Upper lobe of left lung (tissue), 6 donors: ENCODE data around the gene VGLL1. TPM values are rescaled to one million over a fixed set of nuclear protein-coding genes. Genes with fewer than 3 reads are reported as not detected.

ENCODE experiments used
- ATAC-seq, 2 donors: fragments of 200-7000 bp; cut with Tn5 transposase; one replicate each; pipeline ENCODE4 v1.9.1; 2022; ENCODE audit warnings: mild to moderate bottlenecking in 2 of 2, moderate library complexity in 2 of 2; ENCODE audit not compliant: low FRiP score in 2 of 2
- DNase-seq, 2 donors: peaks; one replicate each; pipeline ENCODE4 v3.0.0-alpha.2; 2019 to 2020
- H3K27ac ChIP-seq, 4 donors: fragments of 200-600 bp; sonication (generic); one replicate each; pipeline ENCODE4 v1.5.1; 2016 to 2019
- H3K27me3 ChIP-seq, 4 donors: fragments of 200-600 bp; sonication (generic); one replicate each; pipeline ENCODE4 v1.5.1; 2017 to 2019
- H3K36me3 ChIP-seq, 4 donors: fragments of 200-600 bp; sonication (generic); one replicate each; pipeline ENCODE4 v1.5.1; 2016 to 2019
- H3K4me1 ChIP-seq, 4 donors: fragments of 200-600 bp; sonication (generic); one replicate each; pipeline ENCODE4 v1.5.1; 2018 to 2019
- H3K4me3 ChIP-seq, 4 donors: fragments of 200-600 bp; sonication (generic); one replicate each; pipeline ENCODE4 v1.5.1; 2017 to 2019; ENCODE audit warnings: mild to moderate bottlenecking in 2 of 4, moderate library complexity in 1 of 4
- H3K9me3 ChIP-seq, 4 donors: fragments of 200-600 bp; sonication (generic); one replicate each; pipeline ENCODE4 v1.5.1; 2018 to 2019
- EP300 ChIP-seq, 4 donors: sonication (generic); formaldehyde crosslinking; IDR thresholded peaks; one replicate each; pipeline ENCODE4 v1.5.1; 2017; ENCODE audit warnings: antibody characterized with exemption in 4 of 4, control low read depth in 2 of 4
- POLR2A ChIP-seq, 4 donors: fragments of 450-650 bp; IDR thresholded peaks; one replicate each; pipeline ENCODE4 v1.5.1; 2016 to 2017; ENCODE audit warnings: antibody characterized with exemption in 4 of 4, mild to moderate bottlenecking in 2 of 4
- POLR2AphosphoS5 ChIP-seq, 2 donors: sonication (generic); formaldehyde crosslinking; IDR thresholded peaks; one replicate each; pipeline ENCODE4 v1.5.1; 2017; ENCODE audit warnings: antibody characterized with exemption in 2 of 2
- WGBS, 2 donors: methylation state at CpG; one replicate each; pipeline ENCODE4 v1.1.5; 2017 to 2018; 5-methylcytosine and 5-hydroxymethylcytosine counted together
- total RNA-seq, 6 donors: library from RNA; depleted of rRNA in 4 of 6; stranded (reverse); fragments of >200 nt in 4 of 6; gene quantifications; one replicate each; pipeline versions ENCODE4 v1.1.0 to v1.2.1, GENCODE V29; 2016 to 2021
- TF ChIP-seq, protein P1 (sequence below), 6 experiments: fragments of 450-650 bp in 4 of 6; fragments of 200-600 bp in 2 of 6; sonication (generic) in 2 of 6; IDR thresholded peaks; one replicate each; pipeline ENCODE4 v1.5.1; 2016 to 2019; ENCODE audit warnings: antibody characterized with exemption in 6 of 6
- donor health status: DM: no; HTN: no; CAD: no; lungs with moderate emphysema.
- donor health status: DM: no; HTN: yes; CAD: no; lungs with severe emphysema.

Gene VGLL1
- total RNA-seq, 6 donors from 2014 or later, result 1.1 to 8.5 (median 1.9) TPM; not detected in 2

DNA sequence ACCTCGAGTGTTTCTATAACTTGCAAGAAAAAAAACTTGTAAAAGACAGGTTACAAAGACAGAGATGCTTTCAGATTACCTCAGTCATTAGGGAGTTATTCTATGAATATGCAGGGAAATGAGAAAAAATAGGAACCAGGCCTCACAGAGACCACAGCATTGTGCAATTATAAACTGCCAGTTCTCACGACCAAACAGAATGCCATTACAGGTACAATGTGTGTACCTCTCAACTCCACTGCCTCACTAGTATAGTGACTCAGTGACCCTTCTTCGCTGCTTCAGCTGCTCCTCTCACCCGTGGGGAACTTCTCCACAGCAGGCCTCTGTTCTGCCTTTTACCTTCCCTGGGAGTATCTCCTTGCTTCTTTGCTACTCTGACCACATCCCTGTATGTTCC lies 37.0 kb upstream of the VGLL1 start:
- Histone ChIP-seq H3K4me1 (peaks cover 0 to 18% (median 2%) of the 10 kb centered on the region in 4 donors), H3K27ac (no peak overlapping the region), H3K9me3 (no peaks in the 10 kb centered on the region), H3K36me3 (no peaks in the 10 kb centered on the region), H3K27me3 (no peaks in the 10 kb centered on the region), H3K4me3 (no peak overlapping the region)
- DNase-seq (no peak), ATAC-seq (no peak)
- TF ChIP-seq, protein P1, sequence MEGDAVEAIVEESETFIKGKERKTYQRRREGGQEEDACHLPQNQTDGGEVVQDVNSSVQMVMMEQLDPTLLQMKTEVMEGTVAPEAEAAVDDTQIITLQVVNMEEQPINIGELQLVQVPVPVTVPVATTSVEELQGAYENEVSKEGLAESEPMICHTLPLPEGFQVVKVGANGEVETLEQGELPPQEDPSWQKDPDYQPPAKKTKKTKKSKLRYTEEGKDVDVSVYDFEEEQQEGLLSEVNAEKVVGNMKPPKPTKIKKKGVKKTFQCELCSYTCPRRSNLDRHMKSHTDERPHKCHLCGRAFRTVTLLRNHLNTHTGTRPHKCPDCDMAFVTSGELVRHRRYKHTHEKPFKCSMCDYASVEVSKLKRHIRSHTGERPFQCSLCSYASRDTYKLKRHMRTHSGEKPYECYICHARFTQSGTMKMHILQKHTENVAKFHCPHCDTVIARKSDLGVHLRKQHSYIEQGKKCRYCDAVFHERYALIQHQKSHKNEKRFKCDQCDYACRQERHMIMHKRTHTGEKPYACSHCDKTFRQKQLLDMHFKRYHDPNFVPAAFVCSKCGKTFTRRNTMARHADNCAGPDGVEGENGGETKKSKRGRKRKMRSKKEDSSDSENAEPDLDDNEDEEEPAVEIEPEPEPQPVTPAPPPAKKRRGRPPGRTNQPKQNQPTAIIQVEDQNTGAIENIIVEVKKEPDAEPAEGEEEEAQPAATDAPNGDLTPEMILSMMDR (IDR thresholded peaks at IDR 0.05), result no peak
- TF ChIP-seq POLR2A (IDR thresholded peaks at IDR 0.05), result no peak
- no peak for TF ChIP-seq EP300 (IDR thresholded peaks at IDR 0.05)
- TF ChIP-seq POLR2AphosphoS5 (IDR thresholded peaks at IDR 0.05), result no peak
- WGBS, 2 donors, result 60 to 82% methylated on average over 4 of the region's 4 CpGs

DNA sequence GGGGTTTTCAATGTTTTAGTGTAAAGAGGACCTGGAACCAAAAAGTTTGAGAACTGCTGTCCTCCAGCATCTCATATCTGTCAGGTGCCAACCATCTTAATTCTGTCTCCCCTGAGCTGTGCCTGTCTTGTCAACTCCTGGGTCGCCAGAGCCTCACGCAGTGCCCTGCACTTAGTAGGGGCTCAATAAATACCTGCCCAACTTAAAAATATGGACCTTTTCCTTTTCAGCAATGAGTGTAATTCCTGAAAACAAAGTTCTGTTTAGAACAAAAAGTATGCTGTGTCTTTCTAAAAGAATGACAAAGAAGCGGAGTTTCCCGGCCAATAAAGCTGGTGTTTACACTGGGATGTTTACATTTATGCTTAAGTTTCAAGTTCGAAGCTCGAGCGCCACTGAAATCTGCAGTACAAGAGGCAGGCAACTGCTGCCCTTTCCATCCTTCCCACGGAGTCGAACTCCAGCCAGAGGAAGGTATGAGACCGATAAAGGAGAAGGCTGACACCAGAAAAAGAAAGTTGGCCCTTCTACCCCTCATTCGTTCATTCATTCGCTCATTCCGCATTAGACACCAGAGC lies 35.7 kb upstream of the VGLL1 start:
- WGBS, 2 donors, result 2 to 51% methylated on average over 13 of the region's 13 CpGs
- Histone ChIP-seq H3K9me3 (no peaks in the 10 kb centered on the region), H3K4me1 (peaks cover 0 to 18% (median 2%) of the 10 kb centered on the region in 4 donors), H3K27ac (peak overlapping the region; percentile 90 to 95 (median 94)), H3K27me3 (no peaks in the 10 kb centered on the region), H3K36me3 (peaks cover 0 to 4% (median 0%) of the 10 kb centered on the region in 4 donors), H3K4me3 (peak overlapping the region; percentile 5 to 80 (median 62))
- no peak for TF ChIP-seq POLR2AphosphoS5 (IDR thresholded peaks at IDR 0.05)
- peak in 1 of 4 donors; percentile 29 for TF ChIP-seq POLR2A (IDR thresholded peaks at IDR 0.05)
- DNase-seq (no peak), ATAC-seq (no peak)

DNA sequence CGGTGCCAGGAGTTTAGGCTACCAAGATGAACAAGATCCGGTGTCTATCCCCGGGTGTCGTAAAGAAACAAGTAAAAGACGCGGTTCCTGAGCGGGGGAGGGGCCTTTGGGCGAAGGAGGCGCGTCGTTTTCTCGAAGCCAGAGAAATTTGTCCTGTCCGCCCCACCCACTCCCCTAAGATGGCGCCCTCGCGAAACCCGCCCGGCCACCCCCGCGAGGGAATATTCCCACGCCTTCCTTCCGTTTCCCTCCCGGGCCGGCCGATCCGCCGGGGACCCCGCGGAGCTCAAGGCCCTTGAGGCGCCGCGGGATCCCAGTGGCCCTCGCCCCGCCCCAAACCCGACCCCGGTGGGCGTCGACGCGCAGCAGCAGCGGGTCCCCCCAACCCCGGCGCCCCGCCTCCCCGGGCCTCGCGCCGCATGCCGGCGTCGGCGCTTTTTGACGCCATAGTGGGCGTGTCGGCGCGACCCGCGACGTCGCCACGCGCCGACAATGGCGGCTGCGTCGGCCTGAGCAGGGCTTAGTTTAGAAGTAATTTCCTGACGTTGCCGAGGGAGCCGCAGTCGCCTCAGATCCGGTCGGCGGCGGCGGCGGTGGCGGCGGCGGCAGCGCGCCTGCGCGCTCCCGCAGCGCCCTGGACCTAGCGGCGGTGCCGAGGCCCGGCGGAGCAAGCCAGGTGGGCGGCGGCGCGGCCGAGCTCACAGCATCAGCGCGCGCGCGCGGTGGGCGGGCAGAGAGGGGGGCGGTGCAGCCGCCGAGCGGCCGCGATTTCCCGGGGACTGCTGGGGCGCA lies 35.1 kb upstream of the VGLL1 start:
- peak overlapping the region; percentile 38 to 80 (median 62) for H3K4me3 ChIP-seq
- H3K27ac ChIP-seq, result peak overlapping the region; percentile 90 to 95 (median 94)
- WGBS, 2 donors, result 0 to 53% methylated on average over 1 to 53 of the region's 111 CpGs
- H3K4me1 ChIP-seq, result peaks cover 0 to 18% (median 2%) of the 10 kb centered on the region in 4 donors
- H3K36me3 ChIP-seq, result peaks cover 0 to 9% (median 0%) of the 10 kb centered on the region in 4 donors
- no peaks in the 10 kb centered on the region for H3K27me3 ChIP-seq
- no peaks in the 10 kb centered on the region for H3K9me3 ChIP-seq
- TF ChIP-seq POLR2A (IDR thresholded peaks at IDR 0.05) (peak in 1 of 4 donors; percentile 46), POLR2AphosphoS5 (IDR thresholded peaks at IDR 0.05) (no peak), EP300 (IDR thresholded peaks at IDR 0.05) (no peak)
- TF ChIP-seq, protein P1 (IDR thresholded peaks at IDR 0.05), result peak in 2 of 6 experiments; percentile 8 to 22
- ATAC-seq (peak; percentile 88 to 96), DNase-seq (peak; percentile 84 to 96)

DNA sequence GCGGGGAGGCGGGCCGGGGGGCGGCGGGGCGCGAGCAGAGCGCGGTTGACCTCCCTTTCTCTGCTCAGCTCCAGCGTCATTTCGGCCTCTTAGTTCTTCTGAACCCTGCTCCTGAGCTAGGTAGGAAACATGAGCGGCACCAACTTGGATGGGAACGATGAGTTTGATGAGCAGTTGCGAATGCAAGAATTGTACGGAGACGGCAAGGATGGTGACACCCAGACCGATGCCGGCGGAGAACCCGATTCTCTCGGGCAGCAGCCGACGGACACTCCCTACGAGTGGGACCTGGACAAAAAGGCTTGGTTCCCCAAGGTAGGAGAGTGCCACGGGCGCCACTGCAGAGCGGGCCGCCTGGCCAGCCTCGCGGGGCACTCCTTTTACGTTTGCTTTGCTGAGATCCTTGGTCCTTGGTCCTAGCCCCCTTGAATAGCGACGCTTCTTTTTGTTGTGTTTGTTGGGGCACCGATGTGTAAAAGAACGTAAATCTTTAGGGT lies 34.4 kb upstream of the VGLL1 start, which contains the start of gene HTATSF1:
HTATSF1 (plus strand) TSS at position 37 of the 497 bp plus-strand sequence; CDS start at position 130, 93 bp downstream.
- peak within 1 kb of the TSS; percentile 47 to 80 (median 62) for H3K4me3 ChIP-seq
- peak within 1 kb of the TSS; percentile 90 to 95 (median 94) for H3K27ac ChIP-seq
- ATAC-seq (peak; percentile 7 to 60), DNase-seq (peak in 1 of 2 donors; percentile 77)
- 0 to 46% methylated on average over 11 to 35 of the region's 35 CpGs for WGBS, 2 donors
- TF ChIP-seq POLR2AphosphoS5 (IDR thresholded peaks at IDR 0.05), result no peak
- TF ChIP-seq EP300 (IDR thresholded peaks at IDR 0.05), result no peak
- TF ChIP-seq, protein P1 (IDR thresholded peaks at IDR 0.05), result no peak
- no peak for TF ChIP-seq POLR2A (IDR thresholded peaks at IDR 0.05)
- H3K36me3 ChIP-seq, result peaks cover 0 to 12% (median 0%) of the 10 kb centered on the region in 4 donors
- peaks cover 0 to 18% (median 2%) of the 10 kb centered on the region in 4 donors for H3K4me1 ChIP-seq
- H3K27me3 ChIP-seq, result no peaks in the 10 kb centered on the region
- no peaks in the 10 kb centered on the region for H3K9me3 ChIP-seq

DNA sequence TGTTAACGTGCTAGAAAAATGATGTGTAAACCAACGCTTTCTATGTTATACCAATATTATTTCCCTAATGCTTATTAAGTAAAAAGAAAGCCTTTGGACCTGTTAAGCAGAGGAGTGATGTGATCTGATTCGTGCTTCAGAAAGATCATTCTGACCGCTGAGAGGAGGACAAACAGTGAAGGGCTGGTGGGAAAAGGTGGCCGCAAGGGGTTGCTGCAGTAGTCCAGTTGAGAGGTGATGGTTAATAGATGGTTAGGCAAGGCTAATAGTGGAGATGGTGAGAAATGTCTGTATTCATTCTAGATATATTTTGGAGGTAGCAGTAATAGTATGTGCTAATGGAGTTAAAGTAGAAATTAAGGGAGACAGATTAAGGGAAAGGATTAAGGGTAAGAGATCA lies 12.9 kb upstream of the VGLL1 start:
- DNase-seq (no peak), ATAC-seq (no peak)
- Histone ChIP-seq H3K27ac (no peak overlapping the region), H3K4me3 (no peak overlapping the region), H3K36me3 (no peaks in the 10 kb centered on the region), H3K9me3 (no peaks in the 10 kb centered on the region), H3K27me3 (no peaks in the 10 kb centered on the region), H3K4me1 (no peaks in the 10 kb centered on the region)
- 58 to 71% methylated on average over 5 of the region's 5 CpGs for WGBS, 2 donors
- no peak for TF ChIP-seq EP300 (IDR thresholded peaks at IDR 0.05)
- TF ChIP-seq, protein P1 (IDR thresholded peaks at IDR 0.05), result no peak
- no peak for TF ChIP-seq POLR2A (IDR thresholded peaks at IDR 0.05)
- TF ChIP-seq POLR2AphosphoS5 (IDR thresholded peaks at IDR 0.05), result no peak
